ENCODE data around the gene UCK1. TPM values are rescaled to one million over a fixed set of nuclear protein-coding genes. Genes with fewer than 3 reads are reported as not detected.
A peak's percentile ranks its signal among the peaks of the same experiment; 100 is the strongest.

Gene UCK1
- total RNA-seq, 1 experiment from 2014 or later: 37.7 TPM

DNA sequence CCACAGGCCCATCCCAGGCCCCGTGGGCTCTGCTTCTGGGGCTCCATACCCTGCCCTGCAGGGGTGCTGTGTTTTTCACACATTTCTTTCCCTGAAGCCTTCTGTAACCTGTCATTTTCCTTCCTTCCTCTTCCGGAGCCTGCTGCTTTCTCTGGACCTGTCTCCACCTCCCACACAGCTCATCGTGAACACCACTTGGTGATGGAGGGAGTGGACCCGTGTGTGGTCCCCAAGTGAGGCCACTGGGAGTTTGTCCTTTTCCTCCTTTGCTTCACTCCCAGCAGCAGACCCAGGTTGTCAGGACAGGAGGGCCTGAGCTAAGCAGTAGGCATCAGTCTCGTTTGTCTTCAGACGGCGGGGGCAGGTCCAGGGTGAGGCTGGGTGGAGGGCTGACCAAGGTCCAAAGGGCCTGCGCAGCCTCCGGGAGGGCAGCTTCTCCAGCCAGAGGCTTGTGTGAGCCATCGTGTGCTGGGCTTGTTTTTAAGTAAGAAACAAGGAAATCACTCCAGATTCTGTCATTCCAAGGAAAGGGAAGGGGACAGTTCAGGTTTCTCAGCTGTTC lies 34.1 kb downstream of the UCK1 start:
- DNase-seq (ENCODE audit: low read depth): no peak

- no peak for DNase-seq (ENCODE audit: low read depth)
Measured at GRCh38 chr9:131495785-131496184, 35.3 kb downstream of the UCK1 start.

DNA sequence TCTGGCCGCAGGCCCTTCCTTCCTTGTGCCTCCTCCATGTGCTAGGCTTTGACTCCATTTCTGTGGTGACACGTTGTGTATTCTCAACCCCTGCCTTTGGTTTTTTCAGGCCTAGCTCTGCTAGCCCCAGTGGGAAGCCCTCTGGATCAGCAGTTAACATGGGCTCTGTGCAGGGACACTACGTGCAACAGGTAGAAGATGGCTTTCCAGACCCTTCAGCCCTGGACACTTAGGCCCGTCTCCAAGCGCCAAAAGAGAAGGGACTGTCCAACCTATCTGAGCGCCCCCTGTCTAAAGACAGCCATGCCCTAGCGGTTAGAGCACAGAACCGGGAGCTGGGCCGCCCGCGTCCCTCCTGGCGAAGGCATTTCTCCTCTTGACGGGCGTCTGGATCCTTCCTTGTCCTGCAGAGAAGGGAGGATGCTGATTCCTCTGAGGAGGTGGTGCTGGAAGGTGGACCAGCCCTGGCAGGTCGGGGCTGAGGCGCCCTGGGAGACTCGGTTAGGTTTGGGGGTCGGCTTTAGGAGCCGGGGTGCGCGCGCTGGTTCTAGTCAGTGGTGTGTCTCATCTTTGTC lies 36.7 kb downstream of the UCK1 start:
- no peak for DNase-seq (ENCODE audit: low read depth)

DNA sequence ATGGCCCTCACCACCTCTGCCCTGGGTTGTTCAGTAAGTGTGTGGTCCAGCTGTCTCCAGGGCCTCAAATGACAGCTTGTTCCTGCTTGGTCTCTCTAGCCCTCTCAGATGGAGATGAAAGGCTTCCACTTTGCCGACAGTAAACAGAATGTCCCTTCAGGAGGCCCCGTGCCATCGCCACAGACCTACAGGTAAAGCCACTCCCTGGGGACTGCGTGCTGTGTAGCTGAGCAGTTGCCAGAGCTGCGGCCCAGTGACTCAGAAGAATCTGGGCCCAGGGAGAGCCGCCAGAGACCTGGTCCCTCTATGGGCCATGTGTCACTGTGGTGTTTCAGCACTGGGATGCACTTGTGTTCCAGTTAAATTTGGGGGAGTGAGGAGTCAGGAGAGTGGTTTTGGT lies 39.0 kb downstream of the UCK1 start:
- DNase-seq (ENCODE audit: low read depth): no peak

GRCh38 chr9:131491001-131491710 lies 39.9 kb downstream of the UCK1 start:
- DNase-seq (ENCODE audit: low read depth): no peak

- DNase-seq (ENCODE audit: low read depth): no peak
Measured at GRCh38 chr9:131490514-131490913, 40.5 kb downstream of the UCK1 start.

GRCh38 chr9:131487621-131488031 lies 43.4 kb downstream of the UCK1 start:
- DNase-seq (ENCODE audit: low read depth): no peak

DNA sequence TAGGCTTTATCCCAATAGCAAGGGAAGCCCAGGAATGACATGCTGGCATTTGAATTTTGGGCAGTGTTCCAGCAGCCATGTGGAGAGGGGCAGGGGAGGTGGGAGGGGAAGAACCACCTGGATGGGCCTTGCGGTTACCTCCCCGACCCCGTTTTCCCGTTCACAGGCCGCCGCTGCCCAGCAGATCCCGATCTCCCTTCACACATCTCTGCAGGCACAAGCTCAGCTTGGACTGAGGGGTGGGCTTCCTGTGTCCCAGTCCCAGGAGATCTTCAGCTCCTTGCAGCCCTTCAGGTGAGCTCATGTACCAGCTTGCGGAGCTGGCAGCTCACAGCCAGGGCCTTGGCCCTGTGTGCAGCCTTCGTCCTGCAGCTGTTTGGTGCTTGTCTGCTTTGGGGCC lies 44.1 kb downstream of the UCK1 start:
- no peak for DNase-seq (ENCODE audit: low read depth)

DNA sequence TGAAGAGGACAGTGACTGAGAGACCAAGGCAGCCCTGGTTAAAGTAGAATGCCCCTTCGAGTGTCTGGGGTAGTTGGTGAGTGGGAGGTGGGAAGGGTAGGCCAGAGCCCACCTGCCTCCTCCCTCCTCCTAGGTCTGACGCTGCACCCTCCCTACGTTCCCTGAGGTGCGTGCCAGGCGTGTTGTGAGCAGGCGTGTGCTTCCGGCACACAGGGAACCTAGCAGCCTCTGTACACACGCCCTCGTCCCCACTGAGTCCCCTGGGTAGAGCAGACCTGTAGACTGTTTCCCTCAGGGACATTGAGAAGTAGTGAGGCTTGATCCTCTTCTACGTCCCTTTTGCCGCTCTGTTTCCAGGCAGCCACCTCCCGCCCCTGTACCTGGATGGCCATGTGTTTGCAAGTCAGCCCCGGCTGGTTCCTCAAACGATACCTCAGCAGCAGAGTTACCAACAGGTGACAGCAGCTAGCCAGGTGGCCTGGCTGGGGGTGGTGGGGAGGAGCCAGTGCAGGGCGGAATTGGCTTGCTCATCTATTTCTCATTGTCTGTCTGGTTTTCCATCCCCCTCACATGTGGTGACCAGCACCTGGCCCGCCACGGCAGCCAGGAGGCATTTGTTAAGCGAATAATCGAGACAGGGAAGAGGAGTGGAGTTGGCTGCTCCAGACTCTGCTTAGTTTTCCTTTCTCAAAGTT lies 45.2 kb downstream of the UCK1 start:
- no peak for DNase-seq (ENCODE audit: low read depth)

GRCh38 chr9:131485206-131485605 lies 45.9 kb downstream of the UCK1 start:
- DNase-seq (ENCODE audit: low read depth): no peak

- no peak for DNase-seq (ENCODE audit: low read depth)
Measured at GRCh38 chr9:131484560-131485185, 46.4 kb downstream of the UCK1 start.

GRCh38 chr9:131484051-131484445 lies 47.0 kb downstream of the UCK1 start:
- no peak for DNase-seq (ENCODE audit: low read depth)

- DNase-seq (ENCODE audit: low read depth): no peak
Measured at GRCh38 chr9:131483319-131484050, 47.6 kb downstream of the UCK1 start.

- no peak for DNase-seq (ENCODE audit: low read depth)
Measured at GRCh38 chr9:131482343-131483006, 48.6 kb downstream of the UCK1 start.

GRCh38 chr9:131481441-131482342 lies 49.4 kb downstream of the UCK1 start:
- no peak for DNase-seq (ENCODE audit: low read depth)

- DNase-seq (ENCODE audit: low read depth): no peak
Measured at GRCh38 chr9:131480258-131480657, 50.8 kb downstream of the UCK1 start.

- DNase-seq (ENCODE audit: low read depth): no peak
Measured at GRCh38 chr9:131478911-131479310, 52.2 kb downstream of the UCK1 start.

GRCh38 chr9:131478421-131478868 lies 52.6 kb downstream of the UCK1 start:
- DNase-seq (ENCODE audit: low read depth): peak; percentile 63

DNA sequence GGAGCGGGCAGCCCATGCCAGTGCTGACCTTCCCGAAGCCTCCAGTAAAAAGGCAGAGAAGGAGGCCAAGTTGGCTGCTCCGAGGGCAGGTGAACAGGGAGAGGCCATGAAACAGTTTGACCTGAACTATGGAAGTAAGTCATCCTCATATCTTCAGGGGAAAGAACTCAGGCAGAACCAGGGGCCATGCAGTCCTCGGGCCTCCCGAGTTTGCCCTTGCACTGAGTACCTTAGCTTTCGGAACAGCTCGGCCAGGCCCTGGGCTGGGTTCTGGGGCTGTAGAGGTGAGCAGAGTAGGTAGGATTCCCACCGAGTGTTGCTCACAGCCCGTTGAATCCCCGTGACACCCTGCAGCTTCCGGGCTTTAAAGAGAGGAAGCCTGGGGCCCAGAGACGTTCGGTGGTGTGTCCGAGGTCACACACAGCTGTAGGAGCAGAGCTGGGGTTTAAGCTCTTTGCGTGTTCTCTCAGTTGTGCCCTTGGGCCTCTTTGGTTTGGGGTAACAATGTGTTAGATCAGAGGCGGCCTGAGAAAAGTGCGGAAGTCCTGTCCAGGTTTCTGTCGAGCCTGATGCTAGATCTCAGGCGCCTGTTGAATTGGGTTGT lies 53.1 kb downstream of the UCK1 start:
- no peak for DNase-seq (ENCODE audit: low read depth)

DNA sequence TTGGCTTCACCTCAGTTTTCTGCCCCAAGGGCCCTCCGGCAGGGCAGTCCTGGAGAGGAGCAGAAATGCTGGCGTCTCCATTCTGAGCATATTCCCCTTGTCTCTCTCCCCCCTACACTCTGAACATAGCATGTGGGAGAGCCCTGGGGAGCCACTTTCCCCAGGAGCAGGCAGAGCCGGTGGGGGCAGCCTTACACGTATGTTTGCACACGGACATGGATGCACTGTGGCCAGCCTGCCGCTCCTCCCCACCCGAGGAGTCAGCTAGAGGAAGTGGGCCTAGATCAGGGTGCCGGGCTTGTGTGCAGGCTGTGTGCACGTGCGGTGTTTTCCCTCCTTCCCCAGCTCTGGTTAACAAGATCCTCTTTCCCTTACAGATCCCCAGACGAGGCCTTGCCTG lies 53.7 kb downstream of the UCK1 start:
- no peak for DNase-seq (ENCODE audit: low read depth)

All from Daoy (cell line).